Osteoblast (primary cell): ENCODE measurements around the gene SPATS2L. TPM values are rescaled to one million over a fixed set of nuclear protein-coding genes. Genes with fewer than 3 reads are reported as not detected.

Source experiments
- DNase-seq: peaks from one replicate; pipeline ENCODE4 v3.0.0; 2011; ENCODE audit warnings: low spot score, mixed read lengths; ENCODE audit not compliant: insufficient read length; ENCODE audit errors: missing footprints
- H2AFZ ChIP-seq: 2 replicates; pipeline ENCODE4 v1.6.0; 2011; ENCODE audit warnings: mild to moderate bottlenecking, low read length
- H3K27ac ChIP-seq: 2 replicates; pipeline ENCODE4 v1.5.1; 2011; ENCODE audit warnings: mild to moderate bottlenecking, low read depth, low read length, moderate library complexity
- H3K27me3 ChIP-seq: 2 replicates; pipeline ENCODE4 v1.6.0; 2012; ENCODE audit warnings: mild to moderate bottlenecking, control low read depth, inconsistent platforms, low read length, moderate library complexity; ENCODE audit not compliant: insufficient read depth
- H3K36me3 ChIP-seq: 2 replicates; pipeline ENCODE4 v1.5.1; 2011; ENCODE audit warnings: mild to moderate bottlenecking, low read length, control low read depth, moderate library complexity; ENCODE audit not compliant: insufficient read depth
- H3K4me1 ChIP-seq: 2 replicates; pipeline ENCODE4 v1.5.1; 2011; ENCODE audit warnings: mild to moderate bottlenecking, low read length, control low read depth, moderate library complexity; ENCODE audit not compliant: insufficient read depth
- H3K4me2 ChIP-seq: 2 replicates; pipeline ENCODE4 v1.6.0; 2011; ENCODE audit warnings: mild to moderate bottlenecking, low read length; ENCODE audit not compliant: insufficient read depth
- H3K4me3 ChIP-seq: fragments of 200-600 bp; sonication (generic); 3 replicates; pipeline ENCODE4 v1.5.1; 2012; ENCODE audit warnings: mild to moderate bottlenecking, low read length, inconsistent platforms; ENCODE audit not compliant: insufficient read depth
- H3K79me2 ChIP-seq: 2 replicates; pipeline ENCODE4 v1.6.0; 2012; ENCODE audit warnings: mild to moderate bottlenecking, low read length, control low read depth, inconsistent platforms; ENCODE audit not compliant: insufficient read depth
- H3K9me3 ChIP-seq: 2 replicates; pipeline ENCODE4 v1.5.1; 2011; ENCODE audit warnings: low read depth, low read length, control low read depth
- H4K20me1 ChIP-seq: 2 replicates; pipeline ENCODE4 v1.6.0; 2012; ENCODE audit warnings: mild to moderate bottlenecking, low read length, control low read depth; ENCODE audit not compliant: insufficient read depth
- total RNA-seq: library from RNA; depleted of rRNA; stranded (reverse); fragments of >200 nt; gene quantifications from 2 replicates; pipeline ENCODE4 v1.2.3, GENCODE V29; 2012
- TF ChIP-seq, protein P1 (sequence below): IDR thresholded peaks from 2 replicates; pipeline ENCODE4 v1.5.1; 2011; ENCODE audit warnings: mild to moderate bottlenecking, low read depth, low read length, moderate library complexity; ENCODE audit errors: extremely low read depth

The SPATS2L gene
- total RNA-seq, 1 donor: 74.6 TPM

DNA sequence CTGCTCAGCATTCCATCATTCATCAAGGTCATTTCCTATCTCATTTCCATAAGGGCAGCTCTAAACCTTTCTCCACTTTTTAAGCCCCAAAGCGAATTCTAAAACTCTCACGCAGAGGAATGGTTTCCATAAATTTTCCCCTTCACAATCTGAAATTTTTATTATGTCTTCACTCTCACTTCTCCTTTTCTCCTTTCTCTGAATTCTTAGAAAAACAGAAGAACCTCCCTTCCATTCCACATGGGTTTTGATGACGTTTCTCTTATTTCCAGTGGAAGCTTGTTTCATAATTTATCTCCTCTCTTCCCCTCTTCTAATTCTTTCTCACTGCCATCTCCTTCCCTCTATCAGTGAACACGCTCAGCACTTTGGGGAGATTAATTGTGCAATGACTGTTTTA, 97.3 kb downstream of the SPATS2L start:
- H3K4me3 ChIP-seq: no peak overlapping the region
- H3K79me2 ChIP-seq: peaks cover 28% of the 10 kb centered on the region
- TF ChIP-seq, protein P1, sequence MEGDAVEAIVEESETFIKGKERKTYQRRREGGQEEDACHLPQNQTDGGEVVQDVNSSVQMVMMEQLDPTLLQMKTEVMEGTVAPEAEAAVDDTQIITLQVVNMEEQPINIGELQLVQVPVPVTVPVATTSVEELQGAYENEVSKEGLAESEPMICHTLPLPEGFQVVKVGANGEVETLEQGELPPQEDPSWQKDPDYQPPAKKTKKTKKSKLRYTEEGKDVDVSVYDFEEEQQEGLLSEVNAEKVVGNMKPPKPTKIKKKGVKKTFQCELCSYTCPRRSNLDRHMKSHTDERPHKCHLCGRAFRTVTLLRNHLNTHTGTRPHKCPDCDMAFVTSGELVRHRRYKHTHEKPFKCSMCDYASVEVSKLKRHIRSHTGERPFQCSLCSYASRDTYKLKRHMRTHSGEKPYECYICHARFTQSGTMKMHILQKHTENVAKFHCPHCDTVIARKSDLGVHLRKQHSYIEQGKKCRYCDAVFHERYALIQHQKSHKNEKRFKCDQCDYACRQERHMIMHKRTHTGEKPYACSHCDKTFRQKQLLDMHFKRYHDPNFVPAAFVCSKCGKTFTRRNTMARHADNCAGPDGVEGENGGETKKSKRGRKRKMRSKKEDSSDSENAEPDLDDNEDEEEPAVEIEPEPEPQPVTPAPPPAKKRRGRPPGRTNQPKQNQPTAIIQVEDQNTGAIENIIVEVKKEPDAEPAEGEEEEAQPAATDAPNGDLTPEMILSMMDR: no peak
- H3K4me2 ChIP-seq: no peak overlapping the region
- no peaks in the 10 kb centered on the region for H3K36me3 ChIP-seq
- no peaks in the 10 kb centered on the region for H3K9me3 ChIP-seq
- no peak for DNase-seq
- no peaks in the 10 kb centered on the region for H3K27me3 ChIP-seq
- H3K27ac ChIP-seq: no peak overlapping the region
- peaks cover 44% of the 10 kb centered on the region for H3K4me1 ChIP-seq
- H4K20me1 ChIP-seq: no peaks in the 10 kb centered on the region
- H2AFZ ChIP-seq: no peak overlapping the region

DNA sequence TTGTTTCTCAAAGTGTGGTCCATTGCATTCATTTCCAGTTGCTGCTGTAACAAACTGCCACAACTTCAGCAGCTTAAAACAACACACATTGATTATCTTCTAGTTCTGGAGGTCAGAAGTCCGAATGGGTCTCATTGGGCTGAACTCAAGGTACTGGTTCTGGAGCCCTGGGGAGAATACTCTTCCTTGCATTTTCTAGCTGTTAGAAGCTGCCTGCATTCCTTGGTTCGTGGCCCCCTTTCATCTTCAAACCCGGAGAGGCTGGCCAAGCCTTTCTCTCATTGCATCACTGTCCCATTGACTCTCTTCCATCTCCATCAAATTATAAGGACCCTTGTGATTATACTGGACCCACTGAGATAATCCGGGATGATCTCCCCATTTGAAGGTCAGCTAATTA, 98.1 kb downstream of the SPATS2L start:
- no peaks in the 10 kb centered on the region for H3K9me3 ChIP-seq
- no peak for DNase-seq
- TF ChIP-seq, protein P1: no peak
- peak overlapping the region; percentile 70 for H3K4me2 ChIP-seq
- H3K36me3 ChIP-seq: no peaks in the 10 kb centered on the region
- peaks cover 33% of the 10 kb centered on the region for H3K79me2 ChIP-seq
- H4K20me1 ChIP-seq: no peaks in the 10 kb centered on the region
- no peak overlapping the region for H2AFZ ChIP-seq
- peaks cover 48% of the 10 kb centered on the region for H3K4me1 ChIP-seq
- no peak overlapping the region for H3K4me3 ChIP-seq
- no peaks in the 10 kb centered on the region for H3K27me3 ChIP-seq
- peak overlapping the region; percentile 78 for H3K27ac ChIP-seq

DNA sequence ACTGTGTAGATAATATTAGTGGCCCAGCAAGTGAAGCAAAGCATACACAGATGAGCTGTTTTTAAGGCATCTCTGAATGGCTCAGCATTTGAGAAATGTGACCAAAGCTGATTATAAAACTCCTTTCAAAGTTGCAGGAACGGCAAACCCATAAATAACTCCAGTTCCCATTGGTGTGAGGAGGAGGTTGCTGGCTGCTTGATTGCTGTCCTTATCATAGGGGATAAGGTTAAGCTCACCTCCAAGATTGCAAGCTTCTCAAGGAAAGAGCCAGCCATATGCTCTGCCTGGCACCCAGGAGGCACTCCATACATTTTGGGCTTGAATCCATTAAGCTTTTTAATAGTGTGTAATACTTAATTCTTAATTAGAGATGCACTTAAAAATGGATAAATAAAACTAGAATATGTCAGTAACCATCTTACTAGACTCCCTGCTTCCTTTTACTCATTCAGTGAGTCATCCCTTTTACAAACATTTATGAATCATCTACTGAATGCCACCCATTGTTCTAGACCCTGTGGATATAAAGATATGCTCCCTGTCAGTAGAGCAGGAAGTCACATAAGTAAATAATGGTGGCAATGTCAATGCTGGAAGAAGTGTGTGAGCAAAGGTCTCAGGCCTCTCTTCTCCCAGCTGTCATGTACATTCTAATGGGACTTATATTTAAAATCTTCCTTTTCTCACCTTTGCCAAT, 99.3 kb downstream of the SPATS2L start:
- H3K27ac ChIP-seq: peak overlapping the region; percentile 78
- peak overlapping the region; percentile 70 for H3K4me2 ChIP-seq
- no peak overlapping the region for H2AFZ ChIP-seq
- TF ChIP-seq, protein P1: no peak
- peak; percentile 22 for DNase-seq
- no peaks in the 10 kb centered on the region for H3K9me3 ChIP-seq
- H4K20me1 ChIP-seq: no peaks in the 10 kb centered on the region
- no peaks in the 10 kb centered on the region for H3K36me3 ChIP-seq
- peak overlapping the region; percentile 28 for H3K4me3 ChIP-seq
- H3K79me2 ChIP-seq: peaks cover 41% of the 10 kb centered on the region
- peaks cover 48% of the 10 kb centered on the region for H3K4me1 ChIP-seq
- no peaks in the 10 kb centered on the region for H3K27me3 ChIP-seq

DNA sequence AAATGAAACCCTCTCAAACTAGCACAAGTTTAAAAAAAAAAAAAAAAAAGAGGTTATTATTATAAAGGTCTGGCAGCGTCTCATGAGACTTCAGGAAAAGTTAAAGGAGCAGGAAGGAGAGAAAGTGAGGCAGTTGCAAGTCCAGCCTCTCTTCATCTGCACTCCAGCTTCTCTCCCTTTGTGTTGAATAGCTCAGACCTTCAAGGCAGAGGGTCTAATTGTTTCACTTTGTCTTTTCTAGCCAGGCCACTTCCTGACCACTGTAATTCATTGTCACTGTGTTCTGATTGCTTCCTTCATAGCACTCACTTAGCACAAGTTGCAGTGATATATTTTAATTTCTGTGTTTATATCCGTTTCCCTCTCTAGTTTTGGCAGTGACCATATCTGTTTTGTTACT, 99.9 kb downstream of the SPATS2L start:
- Histone ChIP-seq H3K36me3 (no peaks in the 10 kb centered on the region), H3K79me2 (peaks cover 37% of the 10 kb centered on the region), H4K20me1 (no peaks in the 10 kb centered on the region), H2AFZ (no peak overlapping the region), H3K4me3 (no peak overlapping the region), H3K27ac (peak overlapping the region; percentile 78), H3K9me3 (no peaks in the 10 kb centered on the region), H3K4me1 (peaks cover 48% of the 10 kb centered on the region), H3K27me3 (no peaks in the 10 kb centered on the region), H3K4me2 (peak overlapping the region; percentile 70)
- TF ChIP-seq, protein P1: no peak
- no peak for DNase-seq
